HG02884 (cell line): ENCODE measurements around the gene SLC66A2.
"Not testable (repeated sequence)": the region's sequence is repeated elsewhere in the genome, so short reads cannot be mapped to it uniquely, and the experiment has no call there.

ENCODE experiments used
- ATAC-seq: cut with Tn5 transposase; IDR thresholded peaks from one replicate; pipeline ENCODE4 v1.9.1; 2021; ENCODE audit warnings: mild to moderate bottlenecking, moderate library complexity; ENCODE audit not compliant: unreplicated experiment

Gene SLC66A2

GRCh38 chr18:79883461-79884293 is 67.8 kb downstream of the SLC66A2 start:
- ATAC-seq, result no peak

DNA sequence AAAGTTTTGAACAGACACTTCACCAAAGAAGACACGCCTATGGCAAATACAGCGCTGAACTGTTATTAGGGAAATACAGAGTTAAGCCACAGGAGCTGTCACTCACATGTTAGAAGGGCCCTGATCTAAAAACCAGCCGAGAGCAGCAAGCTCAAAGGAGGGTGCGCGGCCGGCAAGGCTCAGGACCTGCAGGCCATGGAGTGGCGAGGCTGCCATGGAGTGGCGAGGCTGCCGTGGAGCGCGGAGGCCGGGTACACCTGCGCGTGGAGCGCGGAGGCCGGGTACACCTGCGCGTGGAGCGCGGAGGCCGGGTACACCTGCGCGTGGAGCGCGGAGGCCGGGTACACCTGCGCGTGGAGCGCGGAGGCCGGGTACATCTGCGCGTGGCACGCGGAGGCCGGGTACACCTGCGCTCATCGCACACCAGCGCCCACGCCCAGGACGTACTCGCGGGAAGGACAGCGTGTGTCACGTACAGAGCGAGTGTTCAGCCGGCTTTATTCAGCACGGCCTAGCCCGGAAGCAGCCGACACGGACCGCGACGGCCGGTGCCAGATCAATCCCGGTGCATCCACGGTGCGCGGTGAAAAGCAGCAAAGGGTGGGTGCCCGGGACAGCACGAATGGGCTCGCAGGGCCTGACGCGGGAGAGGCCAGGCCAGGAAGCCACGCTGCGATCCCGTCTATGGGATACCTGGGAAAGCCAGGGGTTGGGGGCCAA is 68.8 kb downstream of the SLC66A2 start:
- no peak for ATAC-seq

GRCh38 chr18:79881695-79882094 is 69.8 kb downstream of the SLC66A2 start:
- ATAC-seq, result no peak

DNA sequence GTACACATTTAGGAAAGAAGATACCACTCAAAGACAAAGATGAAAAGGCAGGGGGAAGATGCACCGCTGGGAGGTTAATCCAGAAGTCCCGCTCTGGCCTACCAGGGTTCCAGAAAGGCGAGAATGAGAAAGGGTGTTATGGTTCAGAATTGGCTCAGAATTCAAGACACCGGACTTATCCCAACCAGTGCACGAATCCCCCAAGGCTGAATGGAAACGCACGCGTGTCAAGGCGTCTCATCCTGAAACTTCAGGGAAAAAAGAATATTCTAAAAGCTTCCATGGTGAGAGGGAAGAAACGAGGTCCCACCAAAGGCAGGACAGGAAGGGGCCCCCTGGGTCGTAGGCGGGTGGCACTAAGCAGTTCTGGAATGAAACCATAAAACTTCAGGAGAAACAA is 71.9 kb downstream of the SLC66A2 start:
- no peak for ATAC-seq

GRCh38 chr18:79878741-79879378 is 72.6 kb downstream of the SLC66A2 start:
- ATAC-seq, result no peak

- ATAC-seq, result not testable (repeated sequence)
These were observed 73.2 kb downstream of the SLC66A2 start for GRCh38 chr18:79878246-79878645.

- no peak for ATAC-seq
These were observed 74.0 kb downstream of the SLC66A2 start for GRCh38 chr18:79877163-79878091.

DNA sequence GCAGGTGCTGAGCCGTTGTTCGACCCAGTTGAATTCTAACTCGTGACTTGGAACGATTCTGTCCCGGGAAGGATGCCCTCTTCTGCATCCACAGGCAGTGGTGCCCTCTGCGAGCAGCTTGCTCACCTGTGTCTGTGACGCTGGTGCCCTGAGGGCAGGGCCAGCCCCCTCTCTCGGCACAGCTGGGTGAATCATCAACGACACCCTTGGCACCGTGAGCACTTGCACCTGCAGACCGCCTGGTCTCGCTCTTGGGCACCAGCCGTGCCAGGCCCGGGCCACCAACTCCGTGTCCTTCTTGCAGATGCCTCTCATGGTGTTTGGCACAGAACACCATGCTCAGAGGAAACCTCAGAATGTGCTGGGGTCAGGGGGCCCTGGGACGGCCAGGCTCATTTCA is 75.0 kb downstream of the SLC66A2 start:
- ATAC-seq, result no peak

DNA sequence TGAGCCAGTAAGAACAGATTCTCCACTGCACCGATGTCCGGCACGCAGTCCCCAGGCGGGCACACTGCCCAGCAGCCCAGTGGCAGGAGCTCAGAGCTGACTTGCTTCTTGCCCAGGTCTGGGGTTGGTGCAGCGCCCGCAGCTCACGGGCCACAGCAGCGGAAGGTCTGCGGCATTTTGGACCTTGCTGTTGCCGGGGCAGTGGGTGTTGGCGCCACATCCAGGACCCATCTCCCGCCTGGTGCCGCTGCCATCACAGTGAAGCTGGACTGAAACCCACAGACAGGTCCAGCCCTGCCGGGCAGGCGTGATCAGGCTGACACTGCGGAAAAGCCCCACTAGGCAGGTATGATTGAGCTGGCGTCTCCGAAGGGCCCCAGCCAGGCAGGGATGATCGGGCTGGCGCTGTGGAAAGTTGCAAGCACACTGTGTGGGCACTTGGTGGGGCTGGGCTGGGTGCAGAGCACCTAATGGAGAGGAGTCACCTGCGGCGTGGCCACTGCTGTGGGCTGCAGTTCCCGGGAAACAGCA is 75.5 kb downstream of the SLC66A2 start:
- no peak for ATAC-seq

DNA sequence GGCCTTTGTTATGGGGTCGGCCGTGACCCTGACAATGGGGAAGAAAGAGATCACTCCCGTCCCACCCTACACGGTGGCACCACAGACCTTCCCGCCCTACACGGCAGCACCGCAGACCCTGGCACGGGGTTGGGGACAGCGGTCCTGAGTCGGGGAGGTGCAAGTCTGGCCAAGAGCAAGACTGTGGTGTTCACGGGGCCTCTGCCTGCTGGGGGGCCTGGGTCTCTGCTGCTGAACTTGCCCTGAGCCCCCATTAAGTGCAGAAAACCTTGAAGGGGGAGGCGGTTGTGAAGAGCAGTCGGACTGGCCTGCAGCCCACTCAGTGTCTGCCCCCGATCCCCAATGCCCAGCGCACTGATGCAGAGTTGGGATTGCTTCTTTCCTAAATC is 75.9 kb downstream of the SLC66A2 start:
- no peak for ATAC-seq

GRCh38 chr18:79874553-79875530 is 76.6 kb downstream of the SLC66A2 start:
- ATAC-seq, result no peak

DNA sequence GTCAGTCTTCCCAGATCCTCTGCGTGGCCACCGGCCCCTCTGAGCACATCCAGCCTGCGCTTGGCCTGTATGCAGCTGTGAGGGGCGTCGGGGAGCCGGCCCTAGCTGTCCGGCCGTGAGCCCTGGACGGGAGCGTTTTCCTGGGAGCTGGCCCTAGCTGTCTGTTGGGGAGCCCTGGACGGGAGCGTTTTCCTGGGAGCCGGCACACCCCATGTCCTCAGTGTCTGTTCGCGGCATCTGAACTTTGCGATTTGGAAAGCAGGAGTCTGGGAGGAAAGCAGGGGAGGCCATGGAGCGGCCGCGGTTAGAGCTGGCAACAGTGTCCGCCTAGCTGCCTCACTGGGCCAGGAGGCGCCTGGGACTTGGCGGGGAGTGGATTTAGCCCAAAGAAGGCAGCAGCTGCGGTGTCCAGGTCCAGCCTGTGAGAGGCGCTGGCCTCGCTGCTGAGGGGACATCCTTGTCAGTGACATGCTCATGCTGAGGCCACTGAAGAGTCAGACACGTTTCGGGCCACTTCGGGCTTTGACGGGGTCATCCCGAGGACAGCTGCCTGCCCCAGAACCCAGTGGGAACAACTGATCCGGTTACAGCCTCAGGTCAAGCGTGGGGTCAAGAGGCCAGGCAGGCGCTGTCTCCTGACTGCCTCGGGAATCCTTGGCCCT is 77.9 kb downstream of the SLC66A2 start:
- ATAC-seq, result no peak

GRCh38 chr18:79872527-79873444 is 78.7 kb downstream of the SLC66A2 start:
- ATAC-seq, result no peak

- no peak for ATAC-seq
These were observed 79.9 kb downstream of the SLC66A2 start for GRCh38 chr18:79871481-79872091.

- no peak for ATAC-seq
These were observed 80.4 kb downstream of the SLC66A2 start for GRCh38 chr18:79871026-79871390.

GRCh38 chr18:79870301-79871025 is 81.0 kb downstream of the SLC66A2 start:
- ATAC-seq, result no peak
